CMK (cell line): ENCODE results near the gene DCP1B.

ENCODE experiments used
- DNase-seq: peaks from one replicate; pipeline ENCODE4 v3.0.0-alpha.2; 2010; ENCODE audit warnings: low read depth

Gene DCP1B

GRCh38 chr12:1919763-1920162 lies 84.5 kb downstream of the DCP1B start:
- DNase-seq, result no peak

- no peak for DNase-seq
Measured at GRCh38 chr12:1919284-1919683, 85.0 kb downstream of the DCP1B start.

- DNase-seq, result no peak
Measured at GRCh38 chr12:1918884-1919236, 85.4 kb downstream of the DCP1B start.

GRCh38 chr12:1918081-1918883 lies 86.0 kb downstream of the DCP1B start, which contains the start of gene CACNA2D4:
Gene CACNA2D4 (minus strand): TSS chr12:1918652. CDS start chr12:1918473, 179 bp downstream.
- peak; percentile 60 for DNase-seq

GRCh38 chr12:1917172-1918070 lies 86.8 kb downstream of the DCP1B start:
- DNase-seq, result no peak

GRCh38 chr12:1916371-1917171 lies 87.7 kb downstream of the DCP1B start:
- DNase-seq, result peak; percentile 53

GRCh38 chr12:1915082-1915968 lies 88.9 kb downstream of the DCP1B start:
- DNase-seq, result peak; percentile 91

GRCh38 chr12:1914114-1914911 lies 89.9 kb downstream of the DCP1B start:
- no peak for DNase-seq

- no peak for DNase-seq
Measured at GRCh38 chr12:1913377-1914113, 90.7 kb downstream of the DCP1B start.

GRCh38 chr12:1912580-1913376 lies 91.5 kb downstream of the DCP1B start:
- DNase-seq, result no peak

- no peak for DNase-seq
Measured at GRCh38 chr12:1911598-1912575, 92.4 kb downstream of the DCP1B start.

- no peak for DNase-seq
Measured at GRCh38 chr12:1910468-1910867, 93.8 kb downstream of the DCP1B start.

- DNase-seq, result no peak
Measured at GRCh38 chr12:1908758-1909157, 95.5 kb downstream of the DCP1B start.

- no peak for DNase-seq
Measured at GRCh38 chr12:1907652-1908611, 96.3 kb downstream of the DCP1B start.

- DNase-seq, result no peak
Measured at GRCh38 chr12:1906579-1906978, 97.7 kb downstream of the DCP1B start.

- DNase-seq, result no peak
Measured at GRCh38 chr12:1904875-1905274, 99.4 kb downstream of the DCP1B start.
